HEK293 (cell line): ENCODE data around the gene IGIP.

Experiments used
- CTCF ChIA-PET: fragments of 350-600 bp; formaldehyde crosslinking; extraction: SDS; loops from one replicate; lab custom pipeline; 2021; ENCODE audit warnings: antibody characterized with exemption; lab: Yijun Ruan, JAX
- POLR2A ChIA-PET: fragments of 300-600 bp; formaldehyde crosslinking; extraction: SDS; loops from one replicate; lab custom pipeline; 2020; ENCODE audit warnings: antibody characterized with exemption, inconsistent platforms; lab: Yijun Ruan, JAX
- H3K27ac ChIP-seq: fragments of 200-500 bp; sonication (Bioruptor generic); 2 replicates; pipeline ENCODE4 v1.5.1; 2014; ENCODE audit warnings: low read depth, low read length, control low read depth, inconsistent platforms; ENCODE audit errors: extremely low read depth
- H3K36me3 ChIP-seq, 2 experiments: fragments of 200-500 bp in 1 of 2; sonication (Bioruptor generic) in 1 of 2; 1 replicate in 1 of 2; 2 replicates in 1 of 2; pipeline ENCODE4 v1.5.1; 2014 to 2017; ENCODE audit warnings: inconsistent platforms in 2 of 2, low read length in 2 of 2; ENCODE audit not compliant: control insufficient read depth in 2 of 2, insufficient read depth in 1 of 2
- H3K4me1 ChIP-seq: fragments of 200-500 bp; sonication (Bioruptor generic); 2 replicates; pipeline ENCODE4 v1.5.1; 2014; ENCODE audit warnings: mild to moderate bottlenecking, low read length, inconsistent platforms; ENCODE audit not compliant: control insufficient read depth, insufficient read depth
- H3K4me3 ChIP-seq: 2 replicates; pipeline ENCODE4 v1.5.1; 2011; ENCODE audit warnings: low read depth, mild to moderate bottlenecking, control low read depth, low read length, moderate library complexity
- H3K9me3 ChIP-seq: fragments of 200-500 bp; sonication (Bioruptor generic); 2 replicates; pipeline ENCODE4 v1.5.1; 2014; ENCODE audit warnings: low read depth, low read length, inconsistent platforms; ENCODE audit not compliant: control insufficient read depth, insufficient read depth
- KLF7 ChIP-seq: fragments of 450-650 bp; formaldehyde crosslinking; IDR thresholded peaks from 2 replicates; pipeline ENCODE4 v1.5.1; 2016; ENCODE audit warnings: missing biosample characterization, missing genetic modification characterization, borderline replicate concordance
- MZF1 ChIP-seq: fragments of 450-650 bp; formaldehyde crosslinking; IDR thresholded peaks from 2 replicates; pipeline ENCODE4 v1.5.1; 2017; ENCODE audit warnings: missing biosample characterization, missing genetic modification characterization, borderline replicate concordance
- SETDB1 ChIP-seq: IDR thresholded peaks from one replicate; pipeline ENCODE4 v1.6.1; 2017; ENCODE audit warnings: mild to moderate bottlenecking, low read length, moderate library complexity, mixed read lengths; ENCODE audit not compliant: insufficient read length
- ZBTB10 ChIP-seq: fragments of 450-650 bp; formaldehyde crosslinking; IDR thresholded peaks from 2 replicates; pipeline ENCODE4 v1.5.1; 2016; ENCODE audit warnings: missing biosample characterization, missing genetic modification characterization
- ZBTB20 ChIP-seq: fragments of 450-650 bp; formaldehyde crosslinking; IDR thresholded peaks from 2 replicates; pipeline ENCODE4 v1.5.1; 2016; ENCODE audit warnings: missing biosample characterization, missing genetic modification characterization
- ZBTB48 ChIP-seq: fragments of 450-650 bp; formaldehyde crosslinking; IDR thresholded peaks from 2 replicates; pipeline ENCODE4 v1.5.1; 2016; ENCODE audit warnings: missing biosample characterization, missing genetic modification characterization
- ZBTB7A ChIP-seq: fragments of 450-650 bp; formaldehyde crosslinking; IDR thresholded peaks from 2 replicates; pipeline ENCODE4 v1.5.1; 2016; ENCODE audit warnings: low read depth, missing biosample characterization, missing genetic modification characterization
- ZEB2 ChIP-seq: fragments of 450-650 bp; formaldehyde crosslinking; IDR thresholded peaks from 2 replicates; pipeline ENCODE4 v1.5.1; 2016; ENCODE audit warnings: missing biosample characterization, missing genetic modification characterization
- ZFP37 ChIP-seq: fragments of 450-650 bp; formaldehyde crosslinking; IDR thresholded peaks from 2 replicates; pipeline ENCODE4 v1.5.1; 2016; ENCODE audit warnings: missing biosample characterization, missing genetic modification characterization
- ZNF148 ChIP-seq: fragments of 450-650 bp; formaldehyde crosslinking; IDR thresholded peaks from 2 replicates; pipeline ENCODE4 v1.5.0; 2017; ENCODE audit warnings: missing biosample characterization, missing genetic modification characterization, borderline replicate concordance
- ZNF174 ChIP-seq: fragments of 450-650 bp; formaldehyde crosslinking; IDR thresholded peaks from 2 replicates; pipeline ENCODE4 v1.5.0; 2017; ENCODE audit warnings: missing biosample characterization, mild to moderate bottlenecking, missing genetic modification characterization
- ZNF23 ChIP-seq: fragments of 450-650 bp; formaldehyde crosslinking; IDR thresholded peaks from 2 replicates; pipeline ENCODE4 v1.5.1; 2016; ENCODE audit warnings: missing biosample characterization, missing genetic modification characterization, borderline replicate concordance
- ZNF354C ChIP-seq: fragments of 450-650 bp; formaldehyde crosslinking; IDR thresholded peaks from 2 replicates; pipeline ENCODE4 v1.5.1; 2016; ENCODE audit warnings: missing biosample characterization, missing genetic modification characterization, low read depth, borderline replicate concordance
- ZNF404 ChIP-seq: fragments of 450-650 bp; formaldehyde crosslinking; IDR thresholded peaks from 2 replicates; pipeline ENCODE4 v1.5.1; 2017; ENCODE audit warnings: missing biosample characterization, missing genetic modification characterization
- ZNF473 ChIP-seq: fragments of 450-650 bp; formaldehyde crosslinking; IDR thresholded peaks from 2 replicates; pipeline ENCODE4 v1.5.1; 2017; ENCODE audit warnings: missing biosample characterization, missing genetic modification characterization
- ZNF600 ChIP-seq: fragments of 450-650 bp; formaldehyde crosslinking; IDR thresholded peaks from 2 replicates; pipeline ENCODE4 v1.5.1; 2016; ENCODE audit warnings: missing biosample characterization, missing genetic modification characterization
- ZNF621 ChIP-seq: fragments of 450-650 bp; formaldehyde crosslinking; IDR thresholded peaks from 2 replicates; pipeline ENCODE4 v1.5.1; 2017; ENCODE audit warnings: missing biosample characterization, missing genetic modification characterization
- ZNF792 ChIP-seq: fragments of 450-650 bp; formaldehyde crosslinking; IDR thresholded peaks from 2 replicates; pipeline ENCODE4 v1.5.1; 2016; ENCODE audit warnings: missing biosample characterization, missing genetic modification characterization

The IGIP gene

GRCh38 chr5:140083650-140084049 is 42.1 kb upstream of the IGIP start:
- ChIA-PET POLR2A (no interaction called here), CTCF (interaction anchor here (1.3 to 1.5 kb wide), 2 partner anchors 10 to 74 kb away, joined by 4 to 5 read pairs; no protein-coding TSS in a partner anchor)
- Histone ChIP-seq H3K27ac (no peak overlapping the region), H3K4me1 (no peaks in the 10 kb centered on the region), H3K36me3 (no peaks in the 10 kb centered on the region), H3K4me3 (no peak overlapping the region), H3K9me3 (no peaks in the 10 kb centered on the region)
- TF ChIP-seq ZNF473 (no peak), ZBTB48 (tag by site-specific recombination) (no peak), ZNF792 (tag by site-specific recombination) (no peak), ZNF600 (tag by site-specific recombination) (no peak), ZNF174 (no peak), ZBTB7A (tag by site-specific recombination) (no peak), ZFP37 (tag by site-specific recombination) (no peak), ZEB2 (tag by site-specific recombination) (no peak), ZNF621 (tag by site-specific recombination) (no peak), ZBTB10 (tag by site-specific recombination) (no peak), ZNF23 (no peak), ZNF148 (tag by site-specific recombination) (no peak)

- ChIA-PET CTCF (interaction anchor here (0.7 to 1.5 kb wide), 3 partner anchors 11 to 133 kb away, joined by 3 to 5 read pairs (median 4); no protein-coding TSS in a partner anchor), POLR2A (interaction anchor here (1.5 kb wide), 1 partner anchor 23 kb away, joined by 8 read pairs; no protein-coding TSS in a partner anchor)
- TF ChIP-seq ZBTB20 (tag by site-specific recombination) (peak; percentile 19; the same call in 1 of the 2 replicates), ZNF404 (tag by site-specific recombination) (no peak), MZF1 (tag by site-specific recombination) (no peak), ZNF354C (no peak)
- Histone ChIP-seq H3K27ac (no peak overlapping the region), H3K36me3 (no peaks in the 10 kb centered on the region), H3K9me3 (no peaks in the 10 kb centered on the region), H3K4me3 (no peak overlapping the region), H3K4me1 (no peaks in the 10 kb centered on the region)
These were observed 41.2 kb upstream of the IGIP start for GRCh38 chr5:140084541-140084940.

GRCh38 chr5:140090251-140090650 is 35.5 kb upstream of the IGIP start:
- H3K27ac ChIP-seq, result no peak overlapping the region
- H3K9me3 ChIP-seq, result no peaks in the 10 kb centered on the region
- no peak overlapping the region for H3K4me3 ChIP-seq
- no peaks in the 10 kb centered on the region for H3K36me3 ChIP-seq
- ChIA-PET CTCF (interaction anchor here (0.7 kb wide), 1 partner anchor 52 kb away, joined by 3 read pairs; no protein-coding TSS in a partner anchor), POLR2A (no interaction called here)
- TF ChIP-seq KLF7 (tag by site-specific recombination) (no peak), SETDB1 (peak; percentile 59)
- H3K4me1 ChIP-seq, result no peaks in the 10 kb centered on the region
